GM12801 (cell line): Measurements from ENCODE around the gene SRRM1.

Source experiments
- CTCF ChIP-seq: IDR thresholded peaks from one replicate; pipeline ENCODE4 v1.5.1; 2011; ENCODE audit warnings: control low read depth; ENCODE audit not compliant: insufficient read length; ENCODE audit errors: extremely low read depth

The SRRM1 gene

DNA sequence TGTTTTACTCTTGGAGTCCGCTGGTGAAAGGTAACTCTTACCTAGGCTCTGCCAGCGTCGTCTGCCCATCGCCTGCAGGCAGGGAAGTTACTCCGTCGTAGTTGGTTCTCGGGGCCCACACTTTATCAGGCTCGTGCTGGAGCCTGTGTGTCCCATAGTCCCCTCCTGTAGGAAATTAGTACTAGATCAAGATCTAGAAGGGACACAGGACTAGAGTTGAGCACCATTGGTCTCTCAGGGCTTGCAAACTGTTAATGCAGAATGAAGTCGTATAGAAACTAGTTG is 940 bp downstream of the SRRM1 start:
- no peak for TF ChIP-seq CTCF

GRCh38 chr1:24648919-24649318 is 5.8 kb downstream of the SRRM1 start:
- no peak for TF ChIP-seq CTCF

DNA sequence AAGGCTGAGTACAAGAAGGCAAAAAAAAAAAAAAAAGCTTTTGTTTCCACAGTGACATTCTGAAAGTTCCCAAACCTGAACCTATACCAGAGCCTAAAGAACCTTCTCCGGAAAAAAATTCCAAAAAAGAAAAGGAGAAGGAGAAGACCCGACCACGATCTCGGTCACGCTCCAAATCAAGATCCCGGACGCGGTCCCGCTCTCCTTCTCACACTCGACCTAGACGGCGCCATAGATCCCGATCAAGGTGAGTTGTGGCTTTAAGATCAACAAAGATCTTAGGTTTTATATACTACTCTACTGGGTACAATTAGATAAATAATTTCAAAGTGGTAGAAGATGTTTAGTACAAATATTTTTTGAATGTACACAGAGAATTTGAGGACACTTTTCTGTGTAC is 9.3 kb downstream of the SRRM1 start:
- TF ChIP-seq CTCF: no peak

GRCh38 chr1:24654010-24654409 is 10.9 kb downstream of the SRRM1 start:
- no peak for TF ChIP-seq CTCF

DNA sequence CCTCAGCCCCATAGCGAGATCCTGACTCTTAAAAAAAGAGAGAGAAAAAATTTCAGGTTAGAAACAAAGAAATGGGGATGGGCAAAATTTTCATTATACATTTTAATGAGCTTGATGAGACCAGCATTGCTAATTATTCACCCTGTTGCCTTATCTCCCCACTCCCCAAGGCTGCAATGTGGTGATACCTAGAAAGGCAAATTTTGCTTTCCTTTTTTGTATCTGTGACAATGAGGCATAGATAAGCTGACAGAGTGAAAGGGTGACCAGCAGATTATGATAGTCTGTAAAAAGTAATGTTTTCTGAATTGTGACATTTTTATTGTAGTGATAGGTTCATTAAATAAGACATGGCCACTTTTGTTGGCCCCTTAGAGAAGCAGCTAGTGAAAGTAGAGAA is 12.9 kb downstream of the SRRM1 start:
- TF ChIP-seq CTCF: no peak

GRCh38 chr1:24657781-24658180 is 14.7 kb downstream of the SRRM1 start:
- no peak for TF ChIP-seq CTCF

DNA sequence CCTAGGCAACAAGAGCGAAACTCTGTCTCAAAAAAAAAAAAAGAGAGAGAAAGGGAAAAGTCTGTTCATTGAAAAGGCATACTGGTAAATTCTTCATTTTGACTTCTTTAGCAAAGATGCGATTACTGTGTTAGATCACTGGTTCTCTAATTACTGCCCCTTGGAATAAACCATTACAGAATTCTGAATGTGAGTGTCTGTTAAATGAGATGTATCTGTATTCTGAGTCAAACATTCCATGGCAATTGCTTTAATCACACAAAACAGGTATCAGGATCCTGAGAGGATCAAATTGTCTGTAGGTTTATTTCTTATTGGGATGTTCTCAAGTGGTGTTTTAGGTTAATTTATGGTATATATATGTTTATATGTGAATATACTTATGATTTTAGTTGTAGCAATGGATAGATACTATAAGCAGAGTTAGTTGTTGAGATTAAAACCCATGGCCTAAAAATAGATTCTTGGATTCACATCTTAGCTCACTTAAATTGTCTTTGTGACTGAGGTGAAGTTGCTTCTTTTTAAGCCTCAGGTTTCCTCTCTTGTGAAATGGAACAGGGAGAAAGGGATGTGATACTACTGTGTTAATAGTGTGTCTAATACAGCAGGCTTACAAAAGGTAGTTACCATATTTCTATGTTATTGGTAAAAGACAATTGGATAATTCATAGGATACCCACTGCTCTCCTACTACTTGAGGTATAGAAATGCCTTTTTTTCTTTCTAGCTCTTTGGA is 16.2 kb downstream of the SRRM1 start:
- TF ChIP-seq CTCF: no peak
